ENCODE data around the gene CRNKL1. TPM values are rescaled to one million over a fixed set of nuclear protein-coding genes. Genes with fewer than 3 reads are reported as not detected.

CRNKL1 gene
- total RNA-seq, 2 donors from 2014 or later = 17.3 to 24.5 TPM

GRCh38 chr20:20076297-20077065, 24.2 kb upstream of the CRNKL1 start:
- H3K27ac ChIP-seq = no peak overlapping the region
- no peaks in the 10 kb centered on the region for H3K9me3 ChIP-seq
- no peaks in the 10 kb centered on the region for H3K27me3 ChIP-seq (replicated peaks; ENCODE audit: insufficient read depth)
- DNase-seq (ENCODE audit: low spot score) (no peak), ATAC-seq (ENCODE audit: insufficient number of reproducible peaks, low FRiP score, low read depth) (no peak)
- H3K4me1 ChIP-seq (ENCODE audit: control insufficient read depth in 1 of 2, low read depth in 2 of 2) = no peaks in the 10 kb centered on the region
- no peaks in the 10 kb centered on the region for H3K36me3 ChIP-seq
- H3K4me3 ChIP-seq = no peak overlapping the region
- no peak for TF ChIP-seq CTCF (IDR thresholded peaks at IDR 0.05)

- TF ChIP-seq CTCF (IDR thresholded peaks at IDR 0.05) = no peak
- DNase-seq (ENCODE audit: low spot score) (no peak), ATAC-seq (ENCODE audit: insufficient number of reproducible peaks, low FRiP score, low read depth) (no peak)
- H3K4me1 ChIP-seq (ENCODE audit: control insufficient read depth in 1 of 2, low read depth in 2 of 2) = no peaks in the 10 kb centered on the region
- H3K36me3 ChIP-seq = no peaks in the 10 kb centered on the region
- H3K9me3 ChIP-seq = no peaks in the 10 kb centered on the region
- no peaks in the 10 kb centered on the region for H3K27me3 ChIP-seq (replicated peaks; ENCODE audit: insufficient read depth)
- no peak overlapping the region for H3K4me3 ChIP-seq
- no peak overlapping the region for H3K27ac ChIP-seq
Measured at GRCh38 chr20:20075032-20075431, 22.8 kb upstream of the CRNKL1 start.

GRCh38 chr20:20073801-20074371, 21.6 kb upstream of the CRNKL1 start:
- H3K27ac ChIP-seq = no peak overlapping the region
- no peak for TF ChIP-seq CTCF (IDR thresholded peaks at IDR 0.05)
- DNase-seq (ENCODE audit: low spot score) = no peak

GRCh38 chr20:20070871-20071726, 18.8 kb upstream of the CRNKL1 start:
- Histone ChIP-seq H3K4me1 (ENCODE audit: control insufficient read depth in 1 of 2, low read depth in 2 of 2) (no peaks in the 10 kb centered on the region), H3K36me3 (no peaks in the 10 kb centered on the region), H3K4me3 (no peak overlapping the region), H3K27me3 (replicated peaks; ENCODE audit: insufficient read depth) (no peaks in the 10 kb centered on the region), H3K27ac (no peak overlapping the region), H3K9me3 (no peaks in the 10 kb centered on the region)
- ATAC-seq (ENCODE audit: insufficient number of reproducible peaks, low FRiP score, low read depth) = no peak
- TF ChIP-seq CTCF (IDR thresholded peaks at IDR 0.05) = no peak
- no peak for DNase-seq (ENCODE audit: low spot score)

More at GRCh38 chr20:20073801-20074371, 21.6 kb upstream of the CRNKL1 start:
- ATAC-seq (ENCODE audit: insufficient number of reproducible peaks, low FRiP score, low read depth) = no peak
- Histone ChIP-seq H3K4me1 (ENCODE audit: control insufficient read depth in 1 of 2, low read depth in 2 of 2) (no peaks in the 10 kb centered on the region), H3K9me3 (no peaks in the 10 kb centered on the region), H3K4me3 (no peak overlapping the region), H3K27me3 (replicated peaks; ENCODE audit: insufficient read depth) (no peaks in the 10 kb centered on the region), H3K36me3 (no peaks in the 10 kb centered on the region)

- Histone ChIP-seq H3K36me3 (no peaks in the 10 kb centered on the region), H3K4me3 (no peak overlapping the region), H3K27me3 (replicated peaks; ENCODE audit: insufficient read depth) (no peaks in the 10 kb centered on the region), H3K9me3 (no peaks in the 10 kb centered on the region), H3K27ac (no peak overlapping the region), H3K4me1 (ENCODE audit: control insufficient read depth in 1 of 2, low read depth in 2 of 2) (no peaks in the 10 kb centered on the region)
- no peak for DNase-seq (ENCODE audit: low spot score)
- TF ChIP-seq CTCF (IDR thresholded peaks at IDR 0.05) = no peak
- ATAC-seq (ENCODE audit: insufficient number of reproducible peaks, low FRiP score, low read depth) = no peak
Measured at GRCh38 chr20:20065361-20065760, 13.1 kb upstream of the CRNKL1 start.
